ENCODE data around the gene SYNGAP1. TPM values are rescaled to one million over a fixed set of nuclear protein-coding genes. Genes with fewer than 3 reads are reported as not detected.
A peak's percentile ranks its signal among the peaks of the same experiment; 100 is the strongest.

Gene SYNGAP1
- total and polyA plus RNA-seq, 9 of the 15 experiments (the other 6 are each of a cell fraction or from before 2014, with no cell fraction given) = 0.01 to 22.8 (median 3.2) TPM

DNA sequence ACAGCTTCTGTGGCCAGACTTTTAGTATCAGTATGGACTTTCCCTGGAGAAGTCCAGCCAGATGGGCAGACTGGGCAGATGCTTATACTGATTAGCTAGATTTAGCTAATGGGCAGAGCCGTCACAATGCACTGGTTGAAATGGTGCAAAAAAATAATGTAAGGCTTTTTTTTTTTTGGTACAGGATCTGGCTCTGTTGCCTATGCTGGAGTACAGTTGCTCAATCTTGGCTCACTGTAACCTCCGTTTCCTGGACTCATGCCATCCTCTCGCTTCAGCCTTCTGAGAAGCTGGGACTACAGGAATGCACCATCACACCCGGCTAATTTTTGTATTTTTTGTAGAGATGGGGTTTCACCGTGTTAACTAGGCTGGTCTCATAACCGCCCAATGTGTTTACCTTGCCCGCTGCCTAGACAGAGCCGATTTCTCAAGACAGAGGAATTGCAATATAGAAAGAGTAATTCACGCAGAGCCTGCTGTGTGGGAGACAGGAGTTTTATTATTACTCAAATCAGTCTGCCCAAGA lies 44.7 kb upstream of the SYNGAP1 start (continued):
- no peak for TF ChIP-seq ETV6 (IDR thresholded peaks at IDR 0.05; ENCODE audit: borderline replicate concordance in 1 of 2, low read depth in 2 of 2, low read length in 1 of 2)
- TF ChIP-seq ETV6 (CRISPR knock-in tag; IDR thresholded peaks at IDR 0.05; ENCODE audit: borderline replicate concordance) = 0 out of 2 replicates have a peak, but pooled peaks have one; percentile 37
- TF ChIP-seq SMARCA5 (IDR thresholded peaks at IDR 0.05) = no peak
- TF ChIP-seq, protein P1, sequence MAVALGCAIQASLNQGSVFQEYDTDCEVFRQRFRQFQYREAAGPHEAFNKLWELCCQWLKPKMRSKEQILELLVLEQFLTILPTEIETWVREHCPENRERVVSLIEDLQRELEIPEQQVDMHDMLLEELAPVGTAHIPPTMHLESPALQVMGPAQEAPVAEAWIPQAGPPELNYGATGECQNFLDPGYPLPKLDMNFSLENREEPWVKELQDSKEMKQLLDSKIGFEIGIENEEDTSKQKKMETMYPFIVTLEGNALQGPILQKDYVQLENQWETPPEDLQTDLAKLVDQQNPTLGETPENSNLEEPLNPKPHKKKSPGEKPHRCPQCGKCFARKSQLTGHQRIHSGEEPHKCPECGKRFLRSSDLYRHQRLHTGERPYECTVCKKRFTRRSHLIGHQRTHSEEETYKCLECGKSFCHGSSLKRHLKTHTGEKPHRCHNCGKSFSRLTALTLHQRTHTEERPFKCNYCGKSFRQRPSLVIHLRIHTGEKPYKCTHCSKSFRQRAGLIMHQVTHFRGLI (CRISPR knock-in tag; IDR thresholded peaks at IDR 0.05) = no peak
- TF ChIP-seq ZNF318 (IDR thresholded peaks at IDR 0.05; ENCODE audit: borderline replicate concordance in 1 of 2, low read depth in 1 of 2) = no peak
- 0 out of 2 replicates have a peak, but pooled peaks have one; percentile 10 for TF ChIP-seq RFX7 (CRISPR knock-in tag; IDR thresholded peaks at IDR 0.05)
- TF ChIP-seq, protein P2, sequence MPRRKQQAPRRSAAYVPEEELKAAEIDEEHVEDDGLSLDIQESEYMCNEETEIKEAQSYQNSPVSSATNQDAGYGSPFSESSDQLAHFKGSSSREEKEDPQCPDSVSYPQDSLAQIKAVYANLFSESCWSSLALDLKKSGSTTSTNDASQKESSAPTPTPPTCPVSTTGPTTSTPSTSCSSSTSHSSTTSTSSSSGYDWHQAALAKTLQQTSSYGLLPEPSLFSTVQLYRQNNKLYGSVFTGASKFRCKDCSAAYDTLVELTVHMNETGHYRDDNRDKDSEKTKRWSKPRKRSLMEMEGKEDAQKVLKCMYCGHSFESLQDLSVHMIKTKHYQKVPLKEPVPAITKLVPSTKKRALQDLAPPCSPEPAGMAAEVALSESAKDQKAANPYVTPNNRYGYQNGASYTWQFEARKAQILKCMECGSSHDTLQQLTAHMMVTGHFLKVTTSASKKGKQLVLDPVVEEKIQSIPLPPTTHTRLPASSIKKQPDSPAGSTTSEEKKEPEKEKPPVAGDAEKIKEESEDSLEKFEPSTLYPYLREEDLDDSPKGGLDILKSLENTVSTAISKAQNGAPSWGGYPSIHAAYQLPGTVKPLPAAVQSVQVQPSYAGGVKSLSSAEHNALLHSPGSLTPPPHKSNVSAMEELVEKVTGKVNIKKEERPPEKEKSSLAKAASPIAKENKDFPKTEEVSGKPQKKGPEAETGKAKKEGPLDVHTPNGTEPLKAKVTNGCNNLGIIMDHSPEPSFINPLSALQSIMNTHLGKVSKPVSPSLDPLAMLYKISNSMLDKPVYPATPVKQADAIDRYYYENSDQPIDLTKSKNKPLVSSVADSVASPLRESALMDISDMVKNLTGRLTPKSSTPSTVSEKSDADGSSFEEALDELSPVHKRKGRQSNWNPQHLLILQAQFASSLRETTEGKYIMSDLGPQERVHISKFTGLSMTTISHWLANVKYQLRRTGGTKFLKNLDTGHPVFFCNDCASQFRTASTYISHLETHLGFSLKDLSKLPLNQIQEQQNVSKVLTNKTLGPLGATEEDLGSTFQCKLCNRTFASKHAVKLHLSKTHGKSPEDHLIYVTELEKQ (CRISPR knock-in tag; IDR thresholded peaks at IDR 0.05) = no peak
- no peak for TF ChIP-seq FOS (IDR thresholded peaks at IDR 0.05; ENCODE audit: extremely low read depth, insufficient read length)
- 0 out of 2 replicates have a peak, but pooled peaks have one; percentile 6 for TF ChIP-seq CXXC5 (CRISPR knock-in tag; IDR thresholded peaks at IDR 0.05)
- no peak for TF ChIP-seq HLTF (IDR thresholded peaks at IDR 0.05)
- TF ChIP-seq PHF20 (IDR thresholded peaks at IDR 0.05; ENCODE audit: partially characterized antibody) = no peak
- no peak for TF ChIP-seq NKRF (IDR thresholded peaks at IDR 0.05; ENCODE audit: borderline replicate concordance)
